Ascending aorta (tissue), 2 donors: ENCODE results near the gene SEPTIN2. TPM values are rescaled to one million over a fixed set of nuclear protein-coding genes. Genes with fewer than 3 reads are reported as not detected.

Source experiments
- DNase-seq, 2 donors: peaks; one replicate each; pipeline ENCODE4 v3.0.0-alpha.2; 2019; ENCODE audit warnings: low spot score in 2 of 2
- H3K27ac ChIP-seq, 2 donors: fragments of 200-600 bp; sonication (generic); one replicate each; pipeline ENCODE4 v1.5.1; 2016 to 2017; ENCODE audit warnings: mild to moderate bottlenecking in 1 of 2
- H3K27me3 ChIP-seq: fragments of 200-600 bp; sonication (generic); one replicate; pipeline ENCODE4 v1.5.1; 2017
- H3K36me3 ChIP-seq, 2 donors: fragments of 200-600 bp; sonication (generic); one replicate each; pipeline ENCODE4 v1.5.1; 2016
- H3K4me1 ChIP-seq, 2 donors: fragments of 200-600 bp; sonication (generic); one replicate each; pipeline ENCODE4 v1.5.1; 2016 to 2017; ENCODE audit warnings: mild to moderate bottlenecking in 1 of 2
- H3K4me3 ChIP-seq, 2 donors: fragments of 200-600 bp; sonication (generic); one replicate each; pipeline ENCODE4 v1.5.1; 2016 to 2017; ENCODE audit warnings: mild to moderate bottlenecking in 1 of 2
- H3K9me3 ChIP-seq, 2 donors: fragments of 200-600 bp; sonication (generic); one replicate each; pipeline ENCODE4 v1.5.1; 2016
- CTCF ChIP-seq, 3 experiments: fragments of 200-600 bp in 2 of 3; fragments of 450-650 bp in 1 of 3; sonication (generic) in 2 of 3; IDR thresholded peaks; one replicate each; pipeline ENCODE4 v1.5.1; 2016 to 2019; ENCODE audit warnings: antibody characterized with exemption in 3 of 3, mild to moderate bottlenecking in 1 of 3, moderate library complexity in 1 of 3
- intact Hi-C: fragments of 100-400 bp; cut with DNase I; formaldehyde crosslinking; loops from one replicate; pipeline ENCODE4 v1.15.1; 2023
- total RNA-seq: library from RNA; depleted of rRNA; stranded (reverse); fragments of >200 nt; gene quantifications from one replicate; pipeline ENCODE4 v1.1.0, GENCODE V29; 2016

SEPTIN2 gene
- total RNA-seq, 1 donor from 2014 or later: 248 TPM

DNA sequence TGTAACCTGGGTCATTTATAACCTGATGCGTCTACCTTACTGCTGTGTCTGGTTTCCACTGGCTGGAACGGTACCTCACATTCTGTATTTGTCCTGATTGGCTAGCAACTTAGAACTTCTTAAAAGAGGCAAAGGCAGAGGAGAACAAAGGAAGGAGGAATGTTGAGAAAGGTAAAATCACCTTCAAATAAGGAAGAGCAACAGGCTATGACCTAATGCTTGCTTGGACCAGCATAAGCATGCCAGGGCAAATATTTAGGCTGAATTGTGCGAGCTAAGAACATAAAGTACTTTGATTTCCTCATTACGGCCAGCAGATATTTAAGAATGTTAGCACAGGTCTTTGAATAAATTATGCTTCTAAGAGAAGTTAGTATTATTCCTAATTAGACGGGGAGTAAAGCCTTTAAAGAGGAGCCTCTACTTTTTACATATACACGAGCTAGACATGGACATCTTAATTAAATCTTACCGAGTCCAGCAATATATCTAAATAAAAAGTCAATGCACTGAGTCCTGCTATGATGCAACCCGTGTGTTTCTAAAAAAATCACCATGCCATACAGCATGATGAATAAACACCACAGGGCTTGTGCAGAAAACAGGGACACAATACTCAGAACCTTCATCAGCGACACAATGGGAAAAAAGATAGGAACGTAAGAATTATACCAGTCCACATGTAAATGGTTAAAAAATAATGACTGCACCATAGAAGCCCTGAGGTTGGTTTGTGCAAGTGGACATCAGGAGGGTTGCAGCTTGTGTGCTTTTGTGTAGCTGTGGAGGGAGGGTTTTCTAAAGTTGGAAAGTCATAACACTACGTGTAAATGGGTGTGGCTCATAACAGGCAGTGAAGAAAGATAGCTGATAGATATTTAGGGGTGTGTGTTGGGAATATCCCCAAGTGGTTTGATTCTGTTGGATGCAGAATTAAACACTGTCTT lies 14.2 kb downstream of the SEPTIN2 start:
- no peak for DNase-seq
- intact Hi-C loops: no loop called here
- Histone ChIP-seq H3K9me3 (no peaks in the 10 kb centered on the region), H3K36me3 (peaks cover 32 to 65% of the 10 kb centered on the region in 2 donors), H3K4me1 (no peaks in the 10 kb centered on the region), H3K27ac (no peak overlapping the region), H3K27me3 (no peaks in the 10 kb centered on the region), H3K4me3 (no peak overlapping the region)
- TF ChIP-seq CTCF (IDR thresholded peaks at IDR 0.05): no peak

- no peaks in the 10 kb centered on the region for H3K27me3 ChIP-seq
- H3K27ac ChIP-seq: no peak overlapping the region
- DNase-seq: no peak
- peaks cover 29 to 70% of the 10 kb centered on the region in 2 donors for H3K36me3 ChIP-seq
- no peak overlapping the region for H3K4me3 ChIP-seq
- no peak for TF ChIP-seq CTCF (IDR thresholded peaks at IDR 0.05)
- no peaks in the 10 kb centered on the region for H3K9me3 ChIP-seq
- intact Hi-C loops: no loop called here
- no peaks in the 10 kb centered on the region for H3K4me1 ChIP-seq
Observed at GRCh38 chr2:241330616-241330981, 14.9 kb downstream of the SEPTIN2 start.

GRCh38 chr2:241334813-241335212 lies 19.1 kb downstream of the SEPTIN2 start:
- H3K27me3 ChIP-seq: no peaks in the 10 kb centered on the region
- H3K4me3 ChIP-seq: no peak overlapping the region
- no peak for TF ChIP-seq CTCF (IDR thresholded peaks at IDR 0.05)
- intact Hi-C loops: no loop called here
- H3K4me1 ChIP-seq: no peaks in the 10 kb centered on the region
- no peaks in the 10 kb centered on the region for H3K9me3 ChIP-seq
- no peak for DNase-seq
- H3K36me3 ChIP-seq: peaks cover 31 to 62% of the 10 kb centered on the region in 2 donors
- no peak overlapping the region for H3K27ac ChIP-seq

DNA sequence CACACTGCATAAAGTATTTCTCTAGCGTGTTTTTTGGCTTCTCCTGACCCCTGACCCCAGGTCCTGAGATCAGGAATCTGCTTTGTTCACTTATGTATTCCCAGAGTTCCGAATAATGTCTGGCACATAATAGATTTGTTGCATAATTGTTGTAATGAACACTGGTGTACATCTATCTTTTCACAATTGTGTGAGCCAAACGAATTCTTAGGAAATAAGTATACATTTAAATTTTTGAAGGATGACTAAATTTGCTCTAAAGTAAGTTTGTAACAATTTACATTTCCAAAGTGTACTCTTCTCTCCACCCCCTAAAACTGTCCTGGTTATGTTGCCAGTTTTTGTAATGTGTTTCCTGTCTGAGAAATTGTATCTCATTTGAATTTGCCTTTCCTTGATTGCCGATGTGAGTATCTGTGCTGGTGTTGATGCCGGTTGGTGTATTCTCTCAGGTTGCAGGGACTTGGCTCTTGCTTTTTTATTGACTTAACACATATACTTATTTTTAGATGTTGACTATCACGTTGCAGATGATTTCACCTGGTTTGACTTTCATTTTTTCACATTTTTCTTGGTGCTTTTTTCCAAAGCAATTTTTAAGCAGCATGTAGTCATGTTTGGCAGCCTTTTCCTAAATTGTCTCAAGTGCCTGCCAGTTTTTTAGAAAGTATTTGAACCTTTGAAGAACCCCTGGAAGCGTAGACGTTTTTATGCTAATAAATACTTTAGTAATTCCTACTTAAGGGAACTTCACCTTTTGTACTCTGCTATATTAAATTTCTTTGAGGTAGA lies 24.3 kb downstream of the SEPTIN2 start:
- Histone ChIP-seq H3K27me3 (no peaks in the 10 kb centered on the region), H3K9me3 (no peaks in the 10 kb centered on the region), H3K27ac (peak overlapping the region; percentile 45 to 54), H3K4me1 (no peaks in the 10 kb centered on the region), H3K36me3 (peaks cover 68% of the 10 kb centered on the region in 2 donors), H3K4me3 (no peak overlapping the region)
- TF ChIP-seq CTCF (IDR thresholded peaks at IDR 0.05): no peak
- no peak for DNase-seq
- intact Hi-C loops: no loop called here

GRCh38 chr2:241340631-241341163 lies 25.0 kb downstream of the SEPTIN2 start:
- Histone ChIP-seq H3K9me3 (no peaks in the 10 kb centered on the region), H3K36me3 (peaks cover 69 to 71% of the 10 kb centered on the region in 2 donors), H3K27ac (peak overlapping the region; percentile 45 to 54), H3K4me1 (no peaks in the 10 kb centered on the region), H3K27me3 (no peaks in the 10 kb centered on the region), H3K4me3 (no peak overlapping the region)
- no peak for TF ChIP-seq CTCF (IDR thresholded peaks at IDR 0.05)
- no peak for DNase-seq
- intact Hi-C loops: no loop called here
